SH-SY5Y (cell line): ENCODE results near the gene TBC1D16.

Experiments
- GATA2 ChIP-seq: IDR thresholded peaks from 2 replicates; pipeline ENCODE4 v1.6.1; 2011; ENCODE audit warnings: mild to moderate bottlenecking, low read depth, low read length
- GATA3 ChIP-seq: IDR thresholded peaks from 2 replicates; pipeline ENCODE4 v1.6.1; 2011; ENCODE audit warnings: low read depth, mild to moderate bottlenecking, low read length, moderate library complexity

TBC1D16 gene

DNA sequence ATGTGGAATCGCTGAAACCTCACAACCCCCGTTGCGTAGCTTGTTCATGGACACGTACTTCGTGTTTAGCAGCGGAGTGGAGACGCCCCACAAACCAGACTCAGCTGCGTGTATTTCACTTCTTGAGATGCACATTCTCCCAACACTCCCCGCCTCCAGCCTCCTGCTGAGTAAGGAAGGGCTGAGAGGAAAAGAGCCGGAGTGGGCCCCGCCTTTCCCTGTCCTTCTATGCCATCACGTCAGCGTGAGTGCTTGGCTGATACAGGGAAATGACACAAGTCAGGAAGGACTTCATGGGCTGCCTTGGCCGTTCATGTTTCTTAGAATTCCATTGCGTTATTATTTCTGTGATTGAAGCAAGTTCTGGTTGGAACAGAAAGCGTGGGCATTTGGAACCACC, 127.8 kb downstream of the TBC1D16 start:
- no peak for TF ChIP-seq GATA2
- no peak for TF ChIP-seq GATA3

DNA sequence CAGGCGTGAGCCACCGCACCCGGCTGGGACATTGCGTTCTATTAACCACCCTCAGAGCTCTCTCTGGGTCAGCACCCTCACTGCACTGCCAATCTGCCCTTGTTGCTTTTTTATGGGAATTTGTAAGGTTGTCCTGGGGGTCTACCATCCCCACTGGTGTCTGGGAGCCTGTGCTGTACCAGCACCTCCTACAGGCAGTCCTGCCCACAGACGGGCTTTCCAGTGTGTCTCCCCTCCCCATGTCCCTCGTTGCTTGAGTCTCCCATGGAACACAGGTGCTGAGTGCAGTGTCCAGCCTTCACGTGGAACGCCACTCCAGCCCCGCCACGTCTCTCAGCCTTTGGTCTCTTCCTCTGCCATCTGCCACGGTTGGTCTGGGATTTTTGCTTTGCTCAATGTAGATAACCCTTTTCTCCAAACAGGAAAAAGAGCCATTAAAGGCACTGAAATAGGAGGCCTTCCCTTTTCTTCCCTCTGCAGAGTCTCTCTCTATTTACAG, 128.4 kb downstream of the TBC1D16 start:
- TF ChIP-seq GATA2 (no peak), GATA3 (no peak)

DNA sequence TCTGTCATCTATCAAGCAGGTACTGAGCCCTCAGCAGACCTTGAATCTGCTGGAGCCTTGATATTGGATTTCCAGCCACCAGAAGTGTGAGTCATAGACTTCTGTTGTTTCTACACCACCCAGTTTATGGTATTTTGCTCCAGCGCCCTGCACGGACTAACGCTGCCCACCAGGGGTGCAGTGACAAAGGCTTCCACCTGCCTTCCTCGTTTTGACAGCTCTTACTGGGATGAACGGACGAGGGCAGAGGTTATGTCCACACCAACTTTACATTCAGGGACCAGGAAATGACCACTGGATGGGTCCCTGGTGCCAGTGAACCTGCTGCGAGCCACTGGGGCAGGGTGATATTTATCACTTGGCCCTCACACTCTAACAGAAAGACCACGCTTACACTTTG, 129.8 kb downstream of the TBC1D16 start:
- TF ChIP-seq GATA3 (no peak), GATA2 (no peak)

DNA sequence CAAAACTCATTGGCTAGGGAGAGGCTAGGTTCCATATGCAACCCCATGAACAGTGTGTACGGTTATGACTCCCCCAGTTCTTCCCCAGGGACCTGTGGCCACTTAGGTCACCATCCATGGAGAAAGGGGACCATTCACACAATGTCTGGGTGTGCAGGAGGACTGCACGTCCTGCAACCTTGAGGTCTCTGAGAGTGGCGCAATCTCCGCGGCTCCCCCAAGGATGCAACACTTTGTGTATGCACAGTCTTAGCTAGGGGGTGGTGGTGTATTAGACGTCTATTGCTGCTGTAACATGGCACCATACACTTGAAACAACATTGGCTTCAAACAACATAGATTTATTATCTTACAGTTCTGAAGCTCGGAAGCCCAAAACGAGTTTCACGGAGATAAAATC, 130.8 kb downstream of the TBC1D16 start:
- TF ChIP-seq GATA2: no peak
- no peak for TF ChIP-seq GATA3

DNA sequence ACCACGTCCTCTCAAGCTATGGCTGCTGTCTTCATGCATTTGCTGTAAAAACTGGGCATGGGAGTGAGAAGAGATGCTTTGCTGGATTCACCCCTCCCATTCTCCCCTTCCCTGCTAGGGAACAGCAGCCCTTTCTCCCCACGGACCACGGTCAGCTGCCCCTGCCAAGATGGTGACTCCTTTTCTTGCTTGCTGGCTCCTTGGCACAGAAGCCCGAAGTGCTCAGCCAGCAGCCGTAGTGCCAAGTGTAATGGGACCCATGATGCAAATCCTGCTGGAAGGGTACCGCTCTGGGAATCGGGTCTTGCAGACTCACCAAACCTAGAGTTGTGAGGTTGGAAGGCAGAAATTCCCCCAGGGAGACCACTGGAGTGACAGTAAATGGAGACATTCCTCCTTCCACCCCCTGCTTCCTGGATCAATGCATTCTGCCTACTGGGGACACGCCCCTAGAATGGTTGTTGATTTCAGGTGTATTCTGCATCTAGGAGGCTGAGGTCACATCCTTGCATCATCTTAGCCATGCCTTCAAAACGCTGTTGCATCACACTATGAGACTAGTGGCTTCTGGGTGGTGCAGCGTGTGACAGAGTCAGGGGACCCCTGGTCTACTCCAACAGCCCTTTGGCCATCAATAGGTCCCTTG, 133.4 kb downstream of the TBC1D16 start:
- TF ChIP-seq GATA3 (no peak), GATA2 (no peak)

DNA sequence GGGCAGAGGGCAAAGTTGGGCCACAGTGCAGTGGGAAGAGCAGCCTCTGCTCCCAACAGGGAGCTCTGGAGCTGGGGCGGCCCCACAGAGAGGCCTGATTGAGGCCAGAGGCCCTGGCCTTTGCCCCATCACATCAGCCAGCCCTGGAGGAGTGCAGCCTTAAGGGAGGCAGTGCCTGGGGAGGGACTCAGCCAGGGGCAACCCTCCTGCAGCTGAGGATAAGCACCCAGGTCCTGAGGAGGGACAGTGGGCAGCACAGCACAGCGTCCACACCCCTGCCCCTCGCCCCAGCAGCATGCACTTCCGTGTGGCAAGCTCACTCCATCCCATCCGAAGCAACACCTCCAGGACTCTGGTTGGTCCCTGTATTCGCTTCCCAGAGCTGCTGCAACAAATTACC, 134.5 kb downstream of the TBC1D16 start:
- no peak for TF ChIP-seq GATA3
- no peak for TF ChIP-seq GATA2

DNA sequence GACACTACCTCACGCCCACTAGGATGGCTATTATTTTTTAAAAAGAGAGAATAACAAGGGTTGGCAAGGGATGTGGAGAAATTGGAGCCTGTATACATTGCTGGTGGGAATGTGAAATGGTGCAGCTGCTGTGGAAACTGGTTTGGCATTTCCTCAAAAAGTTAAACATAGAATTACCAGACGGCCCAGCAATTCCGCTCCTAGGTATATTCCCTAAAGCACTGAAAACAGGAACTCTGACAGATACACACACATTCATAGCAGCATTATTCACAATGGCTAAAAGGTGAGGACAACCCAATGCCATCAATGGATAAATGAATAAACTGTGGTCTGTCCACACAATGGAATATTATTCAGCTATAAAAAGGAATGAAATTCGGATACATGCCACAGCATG, 136.1 kb downstream of the TBC1D16 start:
- TF ChIP-seq GATA3: no peak
- TF ChIP-seq GATA2: no peak

DNA sequence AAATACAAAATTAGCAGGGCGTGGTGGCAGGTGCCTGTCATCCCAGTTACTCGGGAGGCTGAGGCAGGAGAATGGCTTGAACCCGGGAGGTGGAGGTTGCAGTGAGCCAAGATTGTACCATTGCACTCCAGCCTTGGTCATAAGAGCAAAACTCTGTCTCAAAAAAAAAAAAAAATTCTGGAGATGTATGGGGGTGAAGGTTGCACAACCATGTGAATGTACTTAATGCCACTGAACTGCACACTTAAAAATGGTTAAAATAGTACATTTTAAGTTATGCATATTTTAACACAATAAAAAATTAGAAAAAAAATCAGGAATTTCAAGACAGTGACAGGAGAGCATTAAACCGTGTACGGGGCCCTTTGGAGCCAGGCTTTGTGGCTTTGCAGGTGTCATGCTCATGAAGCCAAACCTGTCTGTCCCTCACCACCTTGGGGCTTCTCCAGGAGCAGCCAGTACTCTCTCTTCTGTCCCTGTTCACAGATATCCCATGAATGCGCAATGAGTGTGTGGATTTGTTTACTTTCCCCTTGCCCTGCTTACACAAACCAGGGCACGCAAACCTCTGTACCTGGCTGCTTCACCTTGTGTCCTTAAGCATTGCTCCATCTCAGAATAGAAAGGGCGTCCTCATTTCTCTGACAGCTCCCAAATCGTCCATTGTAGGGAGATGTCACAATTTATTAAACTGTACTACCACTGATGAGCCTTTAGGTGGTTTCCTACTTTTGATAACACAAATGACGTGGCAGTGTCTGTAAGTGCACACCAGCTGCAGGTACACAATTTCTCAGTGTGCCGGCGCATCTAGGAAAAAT, 138.2 kb downstream of the TBC1D16 start:
- TF ChIP-seq GATA2 (no peak), GATA3 (no peak)

DNA sequence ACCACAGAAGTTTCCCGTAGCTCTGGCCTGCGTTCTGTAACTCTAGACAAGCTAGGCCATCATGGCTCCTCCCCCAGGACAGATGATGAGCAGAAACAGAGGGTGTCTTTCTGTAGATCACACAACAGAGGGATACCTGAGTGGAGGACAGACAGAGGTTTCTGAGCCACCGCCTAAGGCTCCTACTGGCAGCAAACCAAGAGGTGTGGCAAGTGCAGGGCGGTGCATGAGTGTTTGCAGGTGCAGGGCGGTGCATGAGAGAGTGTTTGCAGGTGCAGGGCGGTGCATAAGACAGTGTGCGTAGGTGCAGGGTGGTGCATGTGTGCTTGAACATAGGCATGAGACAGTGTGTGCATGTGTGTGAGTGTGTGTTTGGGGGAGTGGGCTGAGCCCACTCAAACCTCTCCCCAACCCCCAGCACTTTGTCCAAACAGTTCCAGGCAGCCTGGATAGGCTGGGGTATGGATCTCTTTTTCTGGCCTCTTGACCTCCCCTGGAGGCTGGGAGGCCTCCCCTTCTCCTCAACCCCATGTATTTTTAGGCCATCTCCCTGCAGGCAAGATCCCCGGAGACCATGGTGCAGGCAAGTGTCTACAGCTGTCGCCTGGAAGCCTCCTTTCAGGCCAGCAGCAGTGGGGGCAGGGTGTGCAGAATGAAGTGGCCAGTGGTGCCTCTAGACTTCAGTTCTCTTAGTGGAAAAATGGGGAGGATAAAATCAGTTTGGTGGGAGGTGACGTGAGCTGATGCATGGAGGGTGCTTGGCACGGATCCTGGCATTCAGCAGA, 143.0 kb downstream of the TBC1D16 start:
- TF ChIP-seq GATA3: no peak
- TF ChIP-seq GATA2: no peak

DNA sequence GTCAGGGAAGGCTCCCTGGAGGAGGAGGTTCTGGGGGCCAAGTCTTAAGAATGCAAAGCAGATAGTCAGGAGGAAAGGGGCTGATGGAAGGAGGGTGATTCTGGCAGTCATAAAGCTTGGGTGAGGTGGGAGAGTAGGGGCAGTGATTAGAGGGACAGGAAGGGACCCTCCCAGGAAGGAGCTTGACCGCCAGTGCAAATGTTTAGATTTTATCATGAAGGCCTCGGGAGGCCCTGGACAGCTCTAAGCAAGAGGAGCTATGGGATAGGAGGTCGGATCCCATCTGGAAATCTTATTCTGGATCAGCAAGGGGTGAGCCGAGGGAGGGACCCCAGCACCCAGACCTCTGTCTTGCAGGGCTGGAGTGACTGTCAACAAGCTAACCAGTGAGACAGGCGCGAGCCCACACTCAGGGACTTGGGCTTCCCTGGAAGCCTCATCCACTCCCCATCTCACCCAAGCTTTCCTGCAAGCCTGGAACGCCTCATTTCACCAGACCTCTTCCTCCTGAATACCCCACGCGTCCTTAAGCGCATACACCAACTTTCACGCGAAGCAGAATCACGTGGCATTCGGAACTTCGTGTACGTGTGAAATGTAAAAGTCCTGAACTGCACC, 144.4 kb downstream of the TBC1D16 start:
- TF ChIP-seq GATA2 (no peak; the same call in 1 of the 2 replicates), GATA3 (no peak)

DNA sequence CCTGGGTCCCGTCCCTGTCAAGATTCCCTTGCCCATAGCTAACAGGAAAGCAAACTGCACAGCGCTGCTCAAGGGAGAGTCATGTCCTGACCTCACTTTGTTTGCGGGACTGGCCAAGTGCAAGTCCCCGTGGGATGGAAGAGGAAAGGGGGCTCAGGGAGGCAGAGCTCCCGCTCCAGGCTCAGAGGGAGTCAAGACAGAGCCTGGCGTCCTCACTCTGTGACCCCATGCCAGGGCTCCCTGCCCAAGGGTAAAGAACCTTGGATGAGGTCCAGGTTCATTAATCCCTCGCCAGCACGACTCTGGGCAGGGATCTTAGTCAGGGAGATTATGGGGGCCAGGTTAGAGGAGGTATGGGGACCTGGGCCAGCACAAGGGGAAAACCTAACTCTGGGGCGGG, 145.0 kb downstream of the TBC1D16 start:
- TF ChIP-seq GATA2 (no peak), GATA3 (no peak)

DNA sequence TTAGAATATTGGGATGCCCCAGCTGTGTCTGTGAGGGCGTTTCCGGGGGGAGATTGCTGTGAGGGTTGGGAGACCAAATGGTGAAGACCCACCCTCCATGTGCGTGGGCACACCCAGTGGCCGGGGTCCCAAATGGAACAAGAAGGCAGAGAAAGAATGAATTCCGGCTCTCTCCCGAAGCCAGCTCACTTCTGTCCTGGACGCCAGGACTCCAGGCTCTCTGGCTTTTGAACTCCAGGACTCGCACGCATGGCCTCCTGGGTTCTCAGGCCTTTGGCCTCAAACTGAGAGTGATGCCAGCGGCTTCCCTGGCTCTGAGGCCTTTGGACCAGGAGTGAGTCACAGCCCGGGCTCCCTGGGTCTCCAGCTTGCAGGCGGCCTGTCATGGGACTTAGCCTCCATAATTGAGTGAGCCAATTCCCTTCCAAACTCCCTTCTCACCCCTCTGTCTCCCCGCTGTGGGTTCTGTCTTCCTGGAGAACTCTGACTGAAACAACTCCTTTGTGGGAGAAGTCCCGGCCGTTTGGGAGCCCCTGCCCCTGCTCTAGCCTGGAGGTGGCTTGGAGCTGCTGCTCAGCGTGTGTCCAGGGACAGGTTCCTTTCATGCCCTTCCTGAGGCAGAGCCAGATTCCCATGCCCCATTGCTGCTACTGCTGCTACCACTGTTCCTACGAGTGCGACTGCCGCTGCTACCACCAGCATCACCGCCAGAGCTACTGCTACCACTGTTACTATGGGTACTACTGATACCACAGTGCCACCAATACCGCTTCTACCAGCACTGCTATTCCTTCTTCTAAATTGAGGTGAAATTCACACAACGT, 146.6 kb downstream of the TBC1D16 start:
- no peak for TF ChIP-seq GATA3
- TF ChIP-seq GATA2: no peak

DNA sequence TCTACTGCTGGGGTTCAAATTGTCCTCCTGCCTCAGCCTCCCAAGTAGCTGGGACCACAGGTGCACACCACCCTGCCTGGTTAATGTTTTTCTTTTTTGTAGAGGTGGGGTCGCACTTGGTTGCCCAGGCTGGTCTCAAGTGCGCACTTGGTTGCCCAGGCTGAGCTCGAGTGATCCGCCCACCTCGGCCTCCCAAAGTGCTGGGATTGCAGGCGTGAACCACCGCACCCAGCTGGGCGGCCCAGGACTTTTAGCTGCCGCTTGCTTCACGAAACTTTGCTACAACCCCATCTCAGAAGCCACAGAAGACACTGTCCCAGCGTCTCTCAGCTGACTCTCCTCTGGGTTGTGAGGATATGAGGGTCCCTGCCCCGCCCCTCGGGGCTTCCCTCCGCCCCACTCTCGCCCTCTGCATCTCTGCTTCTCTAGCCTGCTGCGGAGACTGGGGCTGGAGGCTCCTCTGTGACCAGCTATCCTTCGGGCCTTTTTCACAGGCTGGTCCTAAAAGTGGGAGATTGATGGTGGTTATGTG, 147.6 kb downstream of the TBC1D16 start:
- TF ChIP-seq GATA3 (no peak), GATA2 (no peak)
